Activated T-cell treated with anti-CD3 and anti-CD28 coated beads for 4 hours (primary cell): Measurements from ENCODE around the gene FFAR4.

Experiments
- DNase-seq: peaks from one replicate; pipeline ENCODE4 v3.0.0-alpha.2; 2020

FFAR4 gene

DNA sequence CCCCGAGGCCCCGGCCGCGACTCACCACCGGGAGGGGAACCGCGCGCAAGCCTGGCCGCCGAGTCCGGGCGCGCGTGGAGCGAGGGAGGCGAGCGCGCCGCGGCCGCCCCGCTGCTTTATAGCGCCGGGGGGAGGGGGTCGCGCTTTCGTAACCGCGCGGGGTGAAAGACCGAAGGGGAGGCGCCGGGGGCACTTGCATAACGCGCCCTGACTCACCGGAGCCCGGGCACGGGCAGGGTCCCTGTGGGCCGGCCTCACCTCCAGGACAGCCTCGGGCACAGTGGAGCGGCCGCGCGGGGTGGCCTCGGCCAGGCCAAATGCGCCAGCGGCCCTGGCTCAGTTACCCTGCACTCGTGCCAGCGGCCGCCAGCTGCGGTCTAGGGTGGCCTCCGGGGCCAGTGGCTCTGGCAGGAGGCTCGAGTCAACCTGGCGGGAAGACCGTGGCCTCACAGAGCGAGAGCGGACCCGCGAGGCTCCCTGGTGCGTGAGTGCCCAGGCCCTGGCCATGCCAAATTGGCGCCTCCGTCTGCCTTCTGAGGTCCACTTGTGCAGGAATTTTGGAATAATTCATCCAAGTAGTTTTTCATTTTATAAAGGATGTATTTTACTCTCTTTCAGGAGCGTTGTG is 34.8 kb downstream of the FFAR4 start, which contains the start of gene RBP4:
TSS of gene RBP4 (minus strand) at position 90 of the 628 bp plus-strand sequence. CDS start 207 bp downstream, outside the sequence.
- DNase-seq = no peak

DNA sequence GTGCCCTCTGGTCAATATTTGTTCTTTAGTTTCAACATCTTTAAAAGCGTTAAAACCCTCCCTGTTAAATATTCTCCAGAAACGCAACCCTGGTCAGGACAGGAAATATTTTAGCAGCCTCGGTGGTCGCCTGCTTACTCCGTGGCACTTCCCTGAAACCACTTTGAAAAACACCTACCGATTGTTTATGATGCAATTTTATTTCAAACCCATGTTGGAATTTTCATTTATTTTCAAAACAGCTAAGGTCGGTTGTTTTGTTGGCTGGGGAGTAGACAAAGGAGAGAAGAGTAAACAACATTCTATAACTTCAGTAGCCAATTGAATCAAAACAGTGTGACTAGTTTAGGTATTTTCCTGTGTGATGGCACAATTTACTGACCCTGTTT is 35.3 kb downstream of the FFAR4 start:
- no peak for DNase-seq

DNA sequence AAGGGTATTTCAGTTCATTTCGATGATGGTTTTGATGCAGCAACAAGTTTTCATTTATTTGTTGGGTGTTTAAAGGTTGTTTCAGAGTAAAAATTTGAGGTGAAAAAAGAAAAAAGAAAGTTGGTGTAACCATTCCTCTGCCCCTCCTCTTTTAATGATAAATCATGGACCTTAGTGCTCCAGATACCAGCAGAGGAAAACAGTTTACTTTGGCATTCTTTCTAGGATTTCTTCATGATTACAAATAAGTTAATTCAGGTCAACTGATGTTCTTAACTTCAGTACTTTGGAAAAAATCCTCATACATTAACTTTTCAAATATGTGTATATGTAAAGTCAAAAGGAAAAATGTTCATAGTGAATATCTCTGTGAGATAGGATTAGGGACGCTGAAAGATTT is 36.6 kb downstream of the FFAR4 start:
- no peak for DNase-seq

DNA sequence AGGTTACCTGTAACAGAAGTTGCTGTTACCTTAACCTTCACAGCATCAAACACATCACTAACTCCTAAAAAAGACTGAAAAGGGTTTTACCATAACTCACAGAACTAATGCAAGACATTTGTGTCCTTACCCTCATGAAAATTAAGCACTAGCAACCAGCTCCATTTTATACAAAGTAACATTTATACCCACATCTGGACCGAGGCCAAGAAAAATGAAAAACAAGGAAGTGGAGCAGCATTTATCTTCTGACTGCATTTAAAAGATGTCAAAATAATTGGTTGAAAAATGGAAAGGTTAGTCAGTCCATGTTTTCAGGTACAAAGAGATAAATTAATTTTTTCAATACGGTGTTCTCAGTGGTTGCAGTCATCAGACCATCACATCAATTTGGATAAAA is 37.7 kb downstream of the FFAR4 start:
- DNase-seq = no peak

DNA sequence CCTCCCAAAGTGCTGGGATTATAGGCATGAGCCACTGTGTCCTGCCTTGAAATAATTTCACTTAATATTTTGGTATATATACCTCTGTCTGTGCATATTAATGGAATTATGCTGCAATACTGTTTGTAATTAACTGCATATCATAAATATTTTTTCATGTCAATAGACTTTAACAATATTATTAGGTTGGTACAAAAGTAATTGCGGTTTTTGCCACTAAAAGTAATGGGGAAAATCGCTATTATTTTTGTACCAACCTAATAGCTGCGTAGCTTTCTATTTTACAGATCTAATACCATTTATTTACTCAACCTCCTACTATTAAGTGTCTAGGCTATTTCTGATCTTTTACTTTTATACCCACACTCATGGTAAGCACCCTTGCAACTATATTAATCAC is 42.0 kb downstream of the FFAR4 start:
- no peak for DNase-seq

DNA sequence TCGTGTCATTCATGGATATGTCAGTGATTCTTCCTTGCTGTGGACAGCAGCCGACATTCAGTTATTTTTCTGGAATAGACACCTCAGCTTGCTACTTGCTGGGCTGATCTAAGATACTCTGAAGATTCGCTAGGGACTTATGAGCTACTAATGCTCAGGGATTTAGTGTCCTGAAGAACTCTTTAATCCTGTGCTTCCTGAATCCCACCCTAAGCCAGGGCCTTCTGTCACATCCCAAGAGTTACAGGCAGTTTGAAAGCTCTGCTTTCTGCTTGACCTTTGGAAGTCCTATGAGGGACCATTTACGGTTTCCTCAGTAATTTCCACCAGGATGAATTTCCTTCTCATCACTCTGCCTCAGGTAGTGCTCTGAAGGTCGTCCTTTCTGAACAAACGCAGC is 45.8 kb downstream of the FFAR4 start, which contains the start of gene PDE6C:
TSS of gene PDE6C (plus strand) at position 227 of the 400 bp plus-strand sequence. CDS start 189 bp downstream, outside the sequence.
- DNase-seq = no peak

DNA sequence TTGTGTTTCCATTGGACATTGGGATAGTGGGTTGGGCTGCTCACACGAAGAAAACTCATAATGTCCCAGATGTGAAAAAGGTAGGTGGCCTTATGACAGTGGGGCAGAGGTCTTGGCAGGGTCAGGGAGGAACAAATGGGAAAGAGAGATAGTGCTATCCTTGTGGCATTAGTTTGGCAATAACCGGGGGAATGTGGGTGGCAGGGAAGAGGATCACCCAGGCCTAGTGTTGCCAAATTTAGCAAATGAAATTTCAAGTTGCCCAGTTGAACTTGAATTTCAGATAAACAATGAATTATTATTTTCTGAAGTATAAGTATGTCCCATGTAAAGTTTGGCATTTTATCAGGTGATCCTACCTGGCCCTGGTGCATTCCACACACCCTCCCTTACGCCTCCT is 46.7 kb downstream of the FFAR4 start:
- no peak for DNase-seq

DNA sequence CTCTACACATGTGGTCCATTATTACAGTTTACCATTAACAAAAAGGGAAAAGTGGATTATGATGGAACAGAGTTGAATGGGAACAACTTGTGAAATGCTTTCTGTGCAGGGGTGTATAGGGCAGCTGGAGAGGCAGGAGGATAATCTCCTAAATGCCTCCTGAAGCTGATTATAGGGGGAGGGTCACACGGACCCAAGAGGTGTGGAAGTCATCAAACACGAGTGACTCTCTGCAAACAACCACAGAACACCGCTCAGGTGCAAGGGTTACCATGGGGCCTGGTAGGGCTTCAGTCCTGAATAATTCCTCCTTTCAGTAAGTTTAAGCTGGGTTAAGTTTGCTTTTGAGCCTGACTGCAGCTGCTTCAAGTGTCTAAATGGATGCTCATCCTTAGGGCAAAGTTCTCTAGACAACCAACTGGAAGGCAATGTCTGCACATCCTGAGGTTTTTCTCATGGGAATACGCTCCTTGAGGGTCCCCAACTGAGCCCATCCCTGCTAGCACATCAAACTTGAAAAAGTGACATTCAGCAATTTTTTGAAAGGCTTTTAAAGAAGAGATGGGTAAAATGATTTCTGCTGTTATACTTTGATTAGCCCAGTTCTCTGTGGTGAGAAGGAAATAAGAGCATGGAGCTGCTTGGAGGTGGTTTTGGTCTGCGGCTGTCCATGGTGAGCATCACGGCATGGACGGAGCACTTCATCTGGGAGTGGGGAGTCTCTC is 47.8 kb downstream of the FFAR4 start:
- no peak for DNase-seq

DNA sequence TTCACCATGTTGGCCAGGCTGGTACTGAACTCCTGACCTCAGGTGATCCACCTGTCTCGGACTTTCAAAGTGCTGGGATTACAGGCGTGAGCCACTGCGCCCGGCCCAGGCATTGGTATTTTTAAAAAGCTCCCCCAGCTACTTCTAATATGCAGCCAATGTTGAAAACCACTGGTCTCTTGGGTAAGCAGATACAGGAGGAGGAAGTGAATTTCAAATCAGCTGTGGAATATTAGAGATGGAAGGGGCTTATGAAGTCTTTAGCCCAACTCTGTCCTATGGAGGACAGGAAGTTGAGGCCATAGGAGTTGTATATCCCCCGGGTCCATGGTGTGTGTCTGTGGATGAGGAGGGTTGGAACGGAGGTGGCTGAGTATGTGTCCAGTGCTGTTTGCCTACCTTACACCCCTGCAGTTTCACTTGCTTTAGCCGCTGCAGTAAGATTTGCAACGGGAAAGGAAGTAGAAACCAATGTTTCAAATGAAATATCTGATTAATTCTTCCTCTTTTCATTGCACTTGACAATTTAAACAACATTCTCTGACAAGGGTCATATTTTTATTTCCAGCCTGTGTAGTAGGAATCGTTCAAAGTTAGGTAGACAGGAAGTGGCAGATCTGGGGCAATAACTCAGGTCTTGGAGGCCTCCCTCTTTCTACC is 49.2 kb downstream of the FFAR4 start:
- no peak for DNase-seq

DNA sequence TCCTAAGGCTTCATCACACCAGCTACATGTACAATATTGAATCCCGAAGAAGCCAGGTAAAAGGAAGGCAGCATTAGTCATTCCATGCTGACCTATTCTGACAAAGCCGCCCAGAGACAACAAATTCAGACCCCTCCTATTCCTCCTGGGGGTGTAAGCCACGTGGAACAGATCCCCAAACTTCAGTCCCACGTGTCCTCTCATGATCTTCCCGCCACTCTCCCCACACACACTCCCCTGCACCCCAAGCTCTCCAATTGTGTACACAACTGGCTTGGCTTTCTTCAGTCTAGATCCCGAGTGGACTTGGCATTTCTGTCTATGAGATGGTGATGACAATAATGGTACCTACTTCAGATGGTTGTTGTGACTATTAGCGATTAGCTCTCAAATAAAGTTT is 54.5 kb downstream of the FFAR4 start:
- no peak for DNase-seq

DNA sequence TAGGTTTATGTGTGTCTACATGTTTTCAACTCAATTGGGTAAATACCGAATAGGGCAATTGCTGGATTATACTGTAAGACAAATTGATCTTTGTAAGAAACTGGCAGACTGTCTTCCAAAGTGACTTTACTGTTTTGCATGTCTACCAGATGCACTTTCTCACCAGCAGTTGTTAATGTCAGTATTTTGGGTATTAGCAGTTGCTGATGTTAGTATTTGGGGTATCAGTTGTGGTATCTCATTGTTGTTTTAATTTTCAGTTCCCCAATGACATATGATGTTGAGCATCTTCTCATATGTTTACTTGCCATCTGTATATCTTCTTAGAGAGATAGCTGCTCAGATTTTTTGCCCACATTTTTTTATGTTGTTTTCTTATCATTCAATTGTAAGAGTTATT is 56.5 kb downstream of the FFAR4 start:
- no peak for DNase-seq

DNA sequence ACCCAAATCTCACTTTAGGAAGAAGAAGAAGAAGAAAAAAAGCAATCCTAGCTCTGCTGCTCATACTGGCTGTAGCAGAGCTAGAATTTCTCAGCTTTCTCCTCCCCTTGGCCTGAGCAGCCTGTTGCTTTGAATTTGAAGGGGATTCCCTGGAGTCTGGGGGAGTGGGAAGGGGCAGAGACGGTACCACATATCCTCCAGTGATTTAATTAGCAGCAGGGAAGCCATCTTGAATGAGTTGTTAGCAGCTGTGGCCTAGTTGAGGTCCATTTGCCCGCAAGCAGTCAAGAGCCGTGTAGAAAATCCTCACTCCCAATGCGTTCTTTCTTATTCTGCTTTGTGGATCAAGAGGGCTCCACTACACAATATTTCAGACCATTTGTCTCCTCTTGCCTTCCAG is 62.4 kb downstream of the FFAR4 start:
- DNase-seq = no peak

DNA sequence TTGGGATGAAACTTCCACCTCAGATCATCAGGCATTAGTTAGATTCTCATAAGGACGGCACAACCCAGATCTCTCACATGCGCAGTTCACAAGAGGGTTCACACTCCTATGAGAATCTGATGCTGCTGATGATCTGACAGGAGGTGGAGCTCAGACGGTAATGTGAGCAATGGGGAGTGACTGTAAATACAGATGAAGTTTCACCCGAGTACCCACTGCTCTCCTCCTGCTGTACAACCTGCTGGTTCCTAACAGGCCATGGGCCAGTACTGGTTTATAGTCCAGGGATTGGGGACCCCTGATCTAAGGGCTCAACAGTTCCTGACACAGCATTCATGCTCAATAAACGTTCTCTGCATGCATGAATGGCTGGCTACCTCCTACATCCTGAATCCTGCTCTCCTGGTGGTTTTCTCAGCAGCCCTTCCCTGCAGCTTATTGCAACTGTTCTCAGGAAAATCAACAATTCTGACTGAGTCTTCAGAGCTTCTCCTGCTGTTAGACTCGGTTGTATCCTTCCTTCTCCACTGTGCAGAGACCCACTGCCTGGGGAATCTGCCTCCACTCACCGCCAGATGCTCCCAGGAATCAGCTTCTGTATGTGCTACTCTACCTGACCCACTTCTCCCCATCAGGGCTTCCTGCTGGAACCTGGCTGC is 63.3 kb downstream of the FFAR4 start:
- DNase-seq = no peak

DNA sequence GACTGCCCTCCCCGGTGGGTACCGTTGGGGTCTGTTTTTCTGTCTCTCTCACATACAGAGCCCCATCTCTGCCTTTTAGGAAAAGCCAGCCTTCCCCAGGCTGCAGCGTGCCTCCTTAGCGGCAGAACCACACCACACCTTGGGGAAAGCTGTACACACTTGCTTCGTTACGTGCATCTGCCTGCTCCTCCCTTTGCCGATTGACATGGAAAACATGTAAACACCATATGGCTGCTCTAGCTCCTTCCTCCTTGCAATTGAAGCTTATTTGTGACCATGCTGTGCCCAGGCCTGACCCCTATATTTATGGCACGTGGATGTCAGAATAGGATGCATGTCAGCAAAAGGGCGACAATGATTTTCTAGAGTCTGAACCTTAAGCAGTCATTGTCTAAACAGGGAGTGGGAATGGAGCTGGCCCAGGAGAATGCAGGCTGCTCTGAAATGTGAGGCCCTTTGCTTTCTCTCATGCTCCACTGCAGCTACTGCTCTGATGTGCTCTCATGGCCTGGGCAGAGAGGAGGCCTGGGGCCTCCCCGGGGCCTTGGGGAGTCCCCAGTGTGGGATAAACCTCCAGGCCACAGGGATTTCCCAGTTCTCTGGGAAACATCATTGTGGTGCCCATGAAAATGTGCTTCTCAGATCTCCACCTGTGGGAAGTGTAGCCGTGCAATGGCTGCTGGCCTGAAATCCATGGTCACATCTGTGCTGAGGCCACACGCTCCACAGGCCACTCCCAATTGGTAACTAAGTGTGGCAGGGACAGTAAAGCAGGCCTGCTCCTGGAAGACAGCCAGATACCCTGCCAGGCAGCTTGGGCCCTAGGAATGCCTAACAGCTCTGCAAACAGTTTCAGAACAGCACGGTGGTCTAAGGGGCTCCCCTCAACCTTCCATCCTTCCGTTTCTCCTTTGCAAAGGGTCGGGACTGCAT is 64.4 kb downstream of the FFAR4 start:
- no peak for DNase-seq
